B cell (primary cell): Measurements from ENCODE around the gene COL1A1. TPM values are rescaled to one million over a fixed set of nuclear protein-coding genes. Genes with fewer than 3 reads are reported as not detected.

Experiments used
- ATAC-seq: fragments of 200-7000 bp; cut with Tn5 transposase; one replicate; pipeline ENCODE4 v1.10.0; 2021; ENCODE audit warnings: low read depth, mild to moderate bottlenecking, moderate number of reproducible peaks, moderate library complexity
- CTCF ChIA-PET: fragments of 350-600 bp; sonication (Branson Sonifier 250); formaldehyde crosslinking; loops from one replicate; lab custom pipeline; 2021; ENCODE audit warnings: antibody characterized with exemption, inconsistent platforms; lab: Charles Lee
- POLR2A ChIA-PET: fragments of 350-600 bp; sonication (Branson Sonifier 250); formaldehyde crosslinking; loops from one replicate; lab custom pipeline; 2021; ENCODE audit warnings: antibody characterized with exemption; lab: Charles Lee
- DNase-seq: peaks from one replicate; pipeline ENCODE4 v3.0.0; 2013
- H2AFZ ChIP-seq: 2 replicates; pipeline ENCODE4 v1.6.1; 2012; ENCODE audit warnings: mild to moderate bottlenecking, low read depth, low read length; ENCODE audit not compliant: insufficient read depth, poor library complexity, severe bottlenecking
- H3K27ac ChIP-seq, 2 donors: 1 replicate in 1 of 2; 2 replicates in 1 of 2; pipeline ENCODE4 v1.5.1; 2012 to 2013; ENCODE audit warnings: low read length in 2 of 2, mild to moderate bottlenecking in 2 of 2, moderate library complexity in 1 of 2
- H3K27me3 ChIP-seq, 4 experiments: fragments of 200-600 bp in 1 of 4; sonication (generic) in 1 of 4; replicated peaks in 1 of 4; 1 replicate in 2 of 4; 2 replicates in 2 of 4; pipeline versions ENCODE4 v1.6.1 to v1.7.0; 2013 to 2016; ENCODE audit warnings: low read length in 3 of 4, mild to moderate bottlenecking in 2 of 4, mixed read lengths in 1 of 4, moderate library complexity in 1 of 4; ENCODE audit not compliant: insufficient read depth in 4 of 4, control insufficient read depth in 3 of 4; ENCODE audit errors: control extremely low read depth in 1 of 4
- H3K36me3 ChIP-seq, 2 experiments: replicated peaks in 1 of 2; 1 replicate in 1 of 2; 2 replicates in 1 of 2; pipeline versions ENCODE4 v1.6.1 to v1.7.1; 2013; ENCODE audit warnings: low read length in 1 of 2; ENCODE audit not compliant: insufficient read depth in 2 of 2, control insufficient read depth in 1 of 2; ENCODE audit errors: control extremely low read depth in 1 of 2, extremely low read depth in 1 of 2
- H3K4me1 ChIP-seq, 2 donors: fragments of 200-600 bp in 1 of 2; sonication (generic) in 1 of 2; 1 replicate in 1 of 2; 2 replicates in 1 of 2; pipeline versions ENCODE4 v1.5.1 to v1.6.1; 2013 to 2017; ENCODE audit warnings: low read length in 2 of 2; ENCODE audit not compliant: control insufficient read depth in 2 of 2, insufficient read depth in 2 of 2
- H3K4me2 ChIP-seq: replicated peaks from 2 replicates; pipeline ENCODE3; 2012; ENCODE audit warnings: mild to moderate bottlenecking, low read depth, low read length; ENCODE audit not compliant: poor library complexity, severe bottlenecking
- H3K4me3 ChIP-seq, 5 experiments: fragments of 200-600 bp in 1 of 5; sonication (generic) in 1 of 5; 1 replicate in 3 of 5; 2 replicates in 2 of 5; pipeline versions ENCODE4 v1.5.1 to v1.7.0; 2011 to 2016; ENCODE audit warnings: low read length in 4 of 5, mild to moderate bottlenecking in 4 of 5, low read depth in 2 of 5, control low read depth in 1 of 5, moderate library complexity in 1 of 5; ENCODE audit not compliant: insufficient read depth in 1 of 5; ENCODE audit errors: control extremely low read depth in 1 of 5, extremely low read depth in 1 of 5
- H3K79me2 ChIP-seq: fragments of 200-600 bp; sonication (generic); one replicate; pipeline ENCODE4 v1.6.0; 2016; ENCODE audit warnings: low read length; ENCODE audit not compliant: control insufficient read depth, insufficient read depth
- H3K9ac ChIP-seq: fragments of 200-600 bp; sonication (generic); 2 replicates; pipeline ENCODE4 v1.6.1; 2017; ENCODE audit warnings: mild to moderate bottlenecking, low read length, moderate library complexity
- H3K9me3 ChIP-seq, 3 donors: one replicate each; pipeline versions ENCODE4 v1.6.1 to v1.7.1; 2013; ENCODE audit warnings: low read length in 2 of 3; ENCODE audit not compliant: control insufficient read depth in 2 of 3, insufficient read depth in 1 of 3; ENCODE audit errors: control extremely low read depth in 1 of 3
- H4K20me1 ChIP-seq: 2 replicates; pipeline ENCODE4 v1.6.0; 2012; ENCODE audit warnings: mild to moderate bottlenecking, low read length; ENCODE audit not compliant: insufficient read depth, control insufficient read depth, poor library complexity, severe bottlenecking
- H3K27ac Mint-ChIP-seq: one replicate; pipeline ENCODE4 v1.8.0; 2021; ENCODE audit warnings: mixed read lengths
- H3K27me3 Mint-ChIP-seq: one replicate; pipeline ENCODE4 v1.8.0; 2021; ENCODE audit warnings: mixed read lengths
- H3K4me1 Mint-ChIP-seq: one replicate; pipeline ENCODE4 v1.8.0; 2021; ENCODE audit warnings: mixed read lengths
- H3K4me3 Mint-ChIP-seq: one replicate; pipeline ENCODE4 v1.8.0; 2021; ENCODE audit warnings: mixed read lengths
- H3K9me3 Mint-ChIP-seq: one replicate; pipeline ENCODE4 v1.8.0; 2022; ENCODE audit warnings: mixed read lengths; ENCODE audit not compliant: insufficient read depth
- CTCF ChIP-seq: fragments of 200-600 bp; IDR thresholded peaks from one replicate; pipeline ENCODE4 v1.8.0; 2022; ENCODE audit warnings: antibody characterized with exemption, mild to moderate bottlenecking
- EZH2 ChIP-seq: IDR thresholded peaks from 2 replicates; pipeline ENCODE4 v1.6.1; 2012; ENCODE audit warnings: borderline replicate concordance, low read depth, mild to moderate bottlenecking, moderate library complexity, low read length; ENCODE audit not compliant: insufficient read depth, poor library complexity, severe bottlenecking
- WGBS: methylation state at CpG from one replicate; pipeline ENCODE4 v1.1.5; 2013; ENCODE audit warnings: missing lambda C conversion rate; ENCODE audit not compliant: insufficient coverage; 5-methylcytosine and 5-hydroxymethylcytosine counted together
- intact Hi-C: fragments of 100-400 bp; cut with micrococcal nuclease; formaldehyde crosslinking; loops from one replicate; pipeline ENCODE4 v1.10.0; 2022
- polyA plus RNA-seq: library from polyadenylated mRNA; depleted of rRNA; stranded (reverse); fragments of >200 nt; gene quantifications from 2 replicates; pipeline ENCODE4 v1.2.3, GENCODE V29; 2012
- total RNA-seq, 2 donors: library from RNA; stranded (reverse); fragments of 120-200 nt in 1 of 2; gene quantifications; 1 replicate in 1 of 2; 2 replicates in 1 of 2; pipeline versions ENCODE4 v1.2.3 to v1.2.4, GENCODE V29; 2013 to 2022

Gene COL1A1
- total and polyA plus RNA-seq, 2 donors (not counting 1 experiment from before 2014, with no cell fraction given), result 0.66 to 9.1 TPM

- Histone ChIP-seq H2AFZ (no peak overlapping the region), H3K27ac (no peak overlapping the region), H3K27me3 (no peaks in the 10 kb centered on the region), H3K4me1 (peaks cover 27 to 31% of the 10 kb centered on the region in 2 donors), H3K79me2 (no peaks in the 10 kb centered on the region), H4K20me1 (no peaks in the 10 kb centered on the region), H3K4me3 (no peak overlapping the region), H3K36me3 (no peaks in the 10 kb centered on the region), H3K9ac (no peak overlapping the region), H3K4me2 (peak overlapping the region; percentile 67), H3K9me3 (peaks cover 0 to 5% (median 0%) of the 10 kb centered on the region in 3 donors)
- TF ChIP-seq EZH2, result no peak
- no peak for TF ChIP-seq CTCF
- ChIA-PET POLR2A (no interaction called here), CTCF (interaction anchor here (0.6 to 3.3 kb wide), 4 partner anchors 11 to 125 kb away, joined by 3 to 10 read pairs (median 4); partner anchors contain the start of gene COL1A1)
- WGBS, result 39% methylated on average over 15 of the region's 19 CpGs
- Mint-ChIP-seq H3K27me3 (no peaks in the 10 kb centered on the region), H3K4me3 (peak overlapping the region; percentile 77), H3K4me1 (peaks cover 40% of the 10 kb centered on the region), H3K27ac (no peak overlapping the region), H3K9me3 (no peaks in the 10 kb centered on the region)
- ATAC-seq (no peak), DNase-seq (no peak)
- intact Hi-C loops, result no loop called here
These were observed 16.6 kb downstream of the COL1A1 start for GRCh38 chr17:50184611-50185398.

GRCh38 chr17:50184064-50184463 lies 17.4 kb downstream of the COL1A1 start:
- H4K20me1 ChIP-seq, result no peaks in the 10 kb centered on the region
- Mint-ChIP-seq H3K9me3 (no peaks in the 10 kb centered on the region), H3K4me1 (peaks cover 40% of the 10 kb centered on the region), H3K27ac (peak overlapping the region; percentile 53), H3K27me3 (no peaks in the 10 kb centered on the region), H3K4me3 (peak overlapping the region; percentile 56)
- H2AFZ ChIP-seq, result no peak overlapping the region
- WGBS, result 8% methylated on average over 3 of the region's 8 CpGs
- peaks cover 27 to 31% of the 10 kb centered on the region in 2 donors for H3K4me1 ChIP-seq
- POLR2A ChIA-PET, result no interaction called here
- peak overlapping the region in 2 of 5 experiments; percentile 0 to 16 for H3K4me3 ChIP-seq
- H3K4me2 ChIP-seq, result peak overlapping the region; percentile 67
- no peaks in the 10 kb centered on the region for H3K79me2 ChIP-seq
- peak overlapping the region; percentile 4 for H3K9ac ChIP-seq
- H3K36me3 ChIP-seq, result no peaks in the 10 kb centered on the region
- H3K27ac ChIP-seq, result no peak overlapping the region
- intact Hi-C loops, result no loop called here
- TF ChIP-seq EZH2 (no peak), CTCF (peak; percentile 33)
- ATAC-seq, result no peak
- CTCF ChIA-PET, result interaction anchor here (3.3 kb wide), 1 partner anchor 15 kb away, joined by 10 read pairs; no protein-coding TSS in a partner anchor
- no peak for DNase-seq
- no peaks in the 10 kb centered on the region for H3K27me3 ChIP-seq
- H3K9me3 ChIP-seq, result peaks cover 0 to 5% (median 0%) of the 10 kb centered on the region in 3 donors
